Adrenal gland (tissue), 12 donors: ENCODE measurements around the gene NDUFS5. TPM values are rescaled to one million over a fixed set of nuclear protein-coding genes. Genes with fewer than 3 reads are reported as not detected.

Experiments used
- DNase-seq, 7 donors: peaks; one replicate each; pipeline ENCODE4 v3.0.0-alpha.2; 2019 to 2020
- H3K27ac ChIP-seq, 5 donors: fragments of 200-600 bp; sonication (generic) in 4 of 5; 1 replicate in 3 of 5; 2 replicates in 2 of 5; pipeline versions ENCODE4 v1.5.1 to v1.8.0; 2016 to 2020; ENCODE audit warnings: mild to moderate bottlenecking in 1 of 5
- H3K27me3 ChIP-seq: fragments of 200-600 bp; 2 replicates; pipeline ENCODE4 v1.8.0; 2021
- H3K36me3 ChIP-seq, 2 donors: fragments of 200-600 bp; replicated peaks in 1 of 2; 1 replicate in 1 of 2; 2 replicates in 1 of 2; pipeline versions ENCODE4 v1.5.1 to v1.8.0; 2018 to 2022
- H3K4me1 ChIP-seq, 2 donors: fragments of 200-600 bp; replicated peaks in 1 of 2; 1 replicate in 1 of 2; 2 replicates in 1 of 2; pipeline versions ENCODE4 v1.5.1 to v1.8.0; 2018 to 2021
- H3K4me3 ChIP-seq, 4 donors: fragments of 200-600 bp; sonication (generic) in 3 of 4; one replicate each; pipeline ENCODE4 v1.5.1; 2016 to 2018
- H3K9me3 ChIP-seq, 3 donors: fragments of 200-600 bp; sonication (generic) in 1 of 3; replicated peaks in 1 of 3; 1 replicate in 2 of 3; 2 replicates in 1 of 3; pipeline versions ENCODE4 v1.5.1 to v1.8.0; 2016 to 2021
- POLR2A ChIP-seq, 2 donors: fragments of 450-650 bp; IDR thresholded peaks; one replicate each; pipeline ENCODE4 v1.6.1; 2017; ENCODE audit warnings: antibody characterized with exemption in 2 of 2, mild to moderate bottlenecking in 2 of 2, moderate library complexity in 1 of 2
- WGBS, 4 donors: extraction: QIAGEN DNeasy Blood & Tissue Kit in 2 of 4; methylation state at CpG; one replicate each; pipeline versions ENCODE4 v1.1.5 to v1.1.7; 2013 to 2017; 5-methylcytosine and 5-hydroxymethylcytosine counted together
- intact Hi-C, 2 donors: fragments of 100-400 bp; cut with DNase I; formaldehyde crosslinking; loops; one replicate each; pipeline versions ENCODE4 v1.14.1 to v1.15.0; 2022 to 2023
- polyA plus RNA-seq, 3 donors: library from polyadenylated mRNA; stranded (reverse); fragments of 200-250 nt in 2 of 3; fragments of 350-450 nt in 1 of 3; fragmentation: Illumina TruSeq in 1 of 3; extraction: RNeasy Lipid Tissue Mini Kit (QIAGEN cat#74804) in 1 of 3; gene quantifications; one replicate each; pipeline ENCODE4 v1.2.3, GENCODE V29; 2013 to 2014
- total RNA-seq, 9 donors: library from RNA; depleted of rRNA in 4 of 9; stranded (reverse); fragments of >200 nt in 4 of 9; fragments of 120-200 nt in 1 of 9; fragmentation: NEBNext Ultra II Directional in 1 of 9; extraction: Animal tissue kit (Norgen Biotek cat#: 25700) in 1 of 9; gene quantifications; one replicate each; pipeline versions ENCODE4 v1.1.0 to v1.2.4, GENCODE V29; 2013 to 2023
- TF ChIP-seq, protein P1 (sequence below), 6 experiments: fragments of 450-650 bp in 4 of 6; fragments of 200-600 bp in 2 of 6; sonication (generic) in 1 of 6; IDR thresholded peaks; 1 replicate in 5 of 6; 2 replicates in 1 of 6; pipeline versions ENCODE4 v1.5.1 to v1.8.0; 2016 to 2021; ENCODE audit warnings: antibody characterized with exemption in 6 of 6, mild to moderate bottlenecking in 2 of 6, moderate library complexity in 1 of 6
- donor health status: healthy with polysubstance abuse.
- donor health status: Bipolar disorder and iron deficiency.
- donor health status: DM: yes; HTN: yes; CAD: no.
- donor health status: DM: no; HTN: no; CAD: no.
- donor health status: DM: no; HTN: no; CAD: no.
- donor health status: DM: yes; HTN: yes; CAD: no.

The NDUFS5 gene
- total and polyA plus RNA-seq, 12 donors = 201 to 1,638 (median 408) TPM

DNA sequence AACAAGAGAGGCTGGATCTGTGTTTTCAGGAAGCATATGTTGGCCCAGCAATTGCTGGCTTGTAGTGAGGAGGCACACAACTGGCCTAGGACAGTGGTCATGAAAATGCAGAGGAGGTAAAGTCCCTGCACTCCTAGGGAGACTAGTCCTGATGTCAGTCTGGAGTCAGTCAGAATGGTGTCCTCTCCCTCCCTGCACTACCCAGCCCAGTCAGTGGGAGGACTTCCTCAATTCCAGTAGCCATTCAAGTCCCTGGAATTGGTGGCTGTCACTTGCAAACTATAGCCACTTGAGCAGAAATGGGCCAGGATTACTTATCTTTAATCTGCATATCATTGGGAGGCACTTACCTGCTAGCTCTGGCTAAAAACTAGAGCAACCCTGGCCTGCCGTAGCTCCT lies 18.6 kb downstream of the NDUFS5 start:
- peaks cover 0 to 12% of the 10 kb centered on the region in 2 donors for H3K36me3 ChIP-seq
- TF ChIP-seq, protein P1, sequence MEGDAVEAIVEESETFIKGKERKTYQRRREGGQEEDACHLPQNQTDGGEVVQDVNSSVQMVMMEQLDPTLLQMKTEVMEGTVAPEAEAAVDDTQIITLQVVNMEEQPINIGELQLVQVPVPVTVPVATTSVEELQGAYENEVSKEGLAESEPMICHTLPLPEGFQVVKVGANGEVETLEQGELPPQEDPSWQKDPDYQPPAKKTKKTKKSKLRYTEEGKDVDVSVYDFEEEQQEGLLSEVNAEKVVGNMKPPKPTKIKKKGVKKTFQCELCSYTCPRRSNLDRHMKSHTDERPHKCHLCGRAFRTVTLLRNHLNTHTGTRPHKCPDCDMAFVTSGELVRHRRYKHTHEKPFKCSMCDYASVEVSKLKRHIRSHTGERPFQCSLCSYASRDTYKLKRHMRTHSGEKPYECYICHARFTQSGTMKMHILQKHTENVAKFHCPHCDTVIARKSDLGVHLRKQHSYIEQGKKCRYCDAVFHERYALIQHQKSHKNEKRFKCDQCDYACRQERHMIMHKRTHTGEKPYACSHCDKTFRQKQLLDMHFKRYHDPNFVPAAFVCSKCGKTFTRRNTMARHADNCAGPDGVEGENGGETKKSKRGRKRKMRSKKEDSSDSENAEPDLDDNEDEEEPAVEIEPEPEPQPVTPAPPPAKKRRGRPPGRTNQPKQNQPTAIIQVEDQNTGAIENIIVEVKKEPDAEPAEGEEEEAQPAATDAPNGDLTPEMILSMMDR (IDR thresholded peaks at IDR 0.05) = no peak
- TF ChIP-seq POLR2A (IDR thresholded peaks at IDR 0.05) = no peak
- H3K27me3 ChIP-seq = no peaks in the 10 kb centered on the region
- no peak for DNase-seq
- WGBS, 4 donors = 94 to 100% (median 100%) methylated on average over 1 of the region's 1 CpG
- intact Hi-C loops = no loop called here
- peaks cover 0 to 14% of the 10 kb centered on the region in 2 donors for H3K4me1 ChIP-seq
- H3K4me3 ChIP-seq = no peak overlapping the region
- no peak overlapping the region for H3K27ac ChIP-seq
- H3K9me3 ChIP-seq = no peaks in the 10 kb centered on the region

GRCh38 chr1:39045231-39045630 lies 19.1 kb downstream of the NDUFS5 start:
- Histone ChIP-seq H3K9me3 (no peaks in the 10 kb centered on the region), H3K36me3 (peaks cover 0 to 12% of the 10 kb centered on the region in 2 donors), H3K27ac (no peak overlapping the region), H3K27me3 (no peaks in the 10 kb centered on the region), H3K4me3 (no peak overlapping the region), H3K4me1 (peaks cover 0 to 14% of the 10 kb centered on the region in 2 donors)
- intact Hi-C loops = no loop called here
- 73 to 85% (median 79%) methylated on average over 7 to 8 of the region's 8 CpGs for WGBS, 4 donors
- TF ChIP-seq POLR2A (IDR thresholded peaks at IDR 0.05) = no peak
- TF ChIP-seq, protein P1 (IDR thresholded peaks at IDR 0.05) = no peak
- DNase-seq = no peak

- intact Hi-C loops = no loop called here
- Histone ChIP-seq H3K4me1 (peaks cover 0 to 14% of the 10 kb centered on the region in 2 donors), H3K27me3 (no peaks in the 10 kb centered on the region), H3K4me3 (no peak overlapping the region), H3K9me3 (no peaks in the 10 kb centered on the region), H3K27ac (peak overlapping the region in 3 of 5 donors; percentile 0 to 84 (median 59)), H3K36me3 (peaks cover 0 to 5% of the 10 kb centered on the region in 2 donors)
- peak in 4 of 7 donors; percentile 24 to 51 (median 39) for DNase-seq
- 42 to 46% (median 43%) methylated on average over 5 to 6 of the region's 6 CpGs for WGBS, 4 donors
- no peak for TF ChIP-seq POLR2A (IDR thresholded peaks at IDR 0.05)
- TF ChIP-seq, protein P1 (IDR thresholded peaks at IDR 0.05) = no peak
These were observed 20.6 kb downstream of the NDUFS5 start for GRCh38 chr1:39046613-39047210.

DNA sequence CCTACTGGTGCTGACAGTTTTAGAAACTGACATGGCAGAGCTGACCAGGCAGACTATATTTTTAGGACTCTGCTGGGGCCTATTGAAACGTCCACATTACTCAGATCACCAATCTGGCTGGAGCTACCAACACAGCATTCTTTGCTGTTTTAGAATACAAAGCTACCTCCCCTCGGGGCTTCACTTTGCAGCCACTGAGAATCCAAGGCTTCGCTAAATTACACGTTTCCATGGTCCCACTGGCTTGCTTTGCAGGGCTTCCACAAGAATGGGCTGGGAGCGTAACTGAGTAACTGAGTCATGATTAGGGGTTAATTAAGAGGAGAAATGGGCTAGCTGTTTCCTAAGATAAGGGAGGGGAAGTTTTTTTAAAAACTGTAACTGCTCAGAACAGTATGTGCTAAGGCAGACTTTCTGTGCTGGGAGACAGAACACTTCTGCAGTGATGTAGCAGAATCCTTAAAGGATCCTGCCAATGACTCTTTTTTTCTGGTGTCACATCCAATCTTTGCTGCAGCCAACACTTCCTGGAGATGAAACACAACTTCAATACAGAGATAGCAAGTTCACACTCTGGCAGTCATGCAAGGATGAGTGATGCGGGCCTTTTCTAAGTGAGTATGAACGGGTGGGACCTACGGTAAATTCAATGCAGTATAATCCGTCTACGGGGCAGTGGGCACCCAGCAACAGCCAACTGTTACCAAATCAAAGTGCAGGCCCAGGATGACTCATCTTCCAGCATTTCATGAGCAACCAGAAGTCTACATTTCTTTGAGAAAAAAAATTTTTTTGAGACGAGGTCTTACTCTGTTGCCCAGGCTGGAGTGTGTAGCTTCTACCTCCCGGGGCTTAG lies 21.5 kb downstream of the NDUFS5 start:
- peak in 6 of 7 donors; percentile 25 to 71 (median 52) for DNase-seq
- 53 to 70% (median 63%) methylated on average over 11 to 12 of the region's 12 CpGs for WGBS, 4 donors
- Histone ChIP-seq H3K4me3 (no peak overlapping the region), H3K36me3 (peaks cover 0 to 3% of the 10 kb centered on the region in 2 donors), H3K9me3 (no peaks in the 10 kb centered on the region), H3K4me1 (peaks cover 0 to 14% of the 10 kb centered on the region in 2 donors), H3K27me3 (no peaks in the 10 kb centered on the region), H3K27ac (peak overlapping the region in 3 of 5 donors; percentile 0 to 84 (median 59))
- intact Hi-C loops = no loop called here
- TF ChIP-seq POLR2A (IDR thresholded peaks at IDR 0.05) = no peak
- TF ChIP-seq, protein P1 (IDR thresholded peaks at IDR 0.05) = no peak
